Endothelial cell of umbilical vein (primary cell): ENCODE results near the gene FAM200C. TPM values are rescaled to one million over a fixed set of nuclear protein-coding genes. Genes with fewer than 3 reads are reported as not detected.

Experiments used
- BruUV-seq: library from RNA; stranded (reverse); fragments of 400-500 nt; replicated peaks from 2 replicates; lab custom pipeline; 2021; lab: Mats Ljungman, UMichigan
- CTCF ChIA-PET: fragments of 300-600, 350-600 bp; sonication (Branson Sonifier 250); formaldehyde crosslinking; loops from one replicate; lab custom pipeline; 2021; ENCODE audit warnings: antibody characterized with exemption, inconsistent platforms; lab: Charles Lee
- POLR2A ChIA-PET: fragments of 300-600, 350-600 bp; sonication (Branson Sonifier 250); formaldehyde crosslinking; loops from one replicate; lab custom pipeline; 2021; ENCODE audit warnings: antibody characterized with exemption, inconsistent platforms; lab: Charles Lee
- DNase-seq: peaks from one replicate; pipeline ENCODE4 v3.0.0-alpha.2; 2011; ENCODE audit warnings: low read depth, low spot score
- FAIRE-seq: peaks from 2 replicates; lab custom pipeline; 2011; peaks lifted over from hg19 to GRCh38; lab: Jason Lieb, UNC
- H2AFZ ChIP-seq: 2 replicates; pipeline ENCODE4 v1.6.0; 2012; ENCODE audit warnings: low read depth, low read length, control low read depth, inconsistent platforms
- H3K27ac ChIP-seq: 2 replicates; pipeline ENCODE4 v1.5.1; 2011; ENCODE audit warnings: low read depth, mild to moderate bottlenecking, control low read depth, low read length, moderate library complexity; ENCODE audit not compliant: insufficient read depth
- H3K27me3 ChIP-seq, 2 experiments: 2 replicates each; pipeline versions ENCODE4 v1.6.0 to v1.6.1; 2011; ENCODE audit warnings: low read length in 2 of 2, mixed read lengths in 1 of 2; ENCODE audit not compliant: control insufficient read depth in 2 of 2, insufficient read depth in 2 of 2
- H3K36me3 ChIP-seq, 2 experiments: 2 replicates in 1 of 2; 3 replicates in 1 of 2; pipeline ENCODE4 v1.5.1; 2011; ENCODE audit warnings: low read length in 2 of 2, mild to moderate bottlenecking in 1 of 2, moderate library complexity in 1 of 2; ENCODE audit not compliant: control insufficient read depth in 2 of 2, insufficient read depth in 2 of 2; ENCODE audit errors: extremely low read depth in 1 of 2
- H3K4me1 ChIP-seq: 3 replicates; pipeline ENCODE4 v1.5.1; 2011; ENCODE audit warnings: mild to moderate bottlenecking, low read length; ENCODE audit not compliant: control insufficient read depth, insufficient read depth; ENCODE audit errors: extremely low read depth
- H3K4me2 ChIP-seq: 2 replicates; pipeline ENCODE4 v1.6.1; 2011; ENCODE audit warnings: low read length, control low read depth, mixed read lengths; ENCODE audit not compliant: insufficient read depth
- H3K4me3 ChIP-seq, 3 experiments: fragments of 200-600 bp in 1 of 3; sonication (generic), shearing (Covaris generic) in 1 of 3; replicated peaks in 1 of 3; 2 replicates each; pipeline ENCODE4 v1.5.1; 2011 to 2016; ENCODE audit warnings: control low read depth in 3 of 3, low read length in 3 of 3, mild to moderate bottlenecking in 2 of 3, inconsistent platforms in 1 of 3, low read depth in 1 of 3, moderate library complexity in 1 of 3; ENCODE audit not compliant: insufficient read depth in 1 of 3
- H3K79me2 ChIP-seq: 2 replicates; pipeline ENCODE4 v1.6.0; 2012; ENCODE audit warnings: low read length, inconsistent platforms; ENCODE audit not compliant: control insufficient read depth, insufficient read depth
- H3K9ac ChIP-seq: replicated peaks from 2 replicates; pipeline ENCODE3; 2011; ENCODE audit warnings: low read length, control low read depth; ENCODE audit not compliant: insufficient read depth; ENCODE audit errors: extremely low read depth
- H3K9me1 ChIP-seq: replicated peaks from 3 replicates; pipeline ENCODE4 v1.6.0; 2011; ENCODE audit warnings: mild to moderate bottlenecking, low read length; ENCODE audit not compliant: control insufficient read depth, insufficient read depth; ENCODE audit errors: extremely low read depth
- H3K9me3 ChIP-seq: replicated peaks from 2 replicates; pipeline ENCODE4 v1.5.1; 2012; ENCODE audit warnings: low read length, inconsistent platforms; ENCODE audit not compliant: control insufficient read depth, insufficient read depth
- H4K20me1 ChIP-seq: replicated peaks from 2 replicates; pipeline ENCODE3; 2011; ENCODE audit warnings: mild to moderate bottlenecking, low read length; ENCODE audit not compliant: control insufficient read depth, insufficient read depth; ENCODE audit errors: extremely low read depth
- EZH2 ChIP-seq: IDR thresholded peaks from 2 replicates; pipeline ENCODE4 v1.6.1; 2012; ENCODE audit warnings: borderline replicate concordance, low read depth, mild to moderate bottlenecking, moderate library complexity, low read length, inconsistent platforms; ENCODE audit not compliant: severe bottlenecking
- FOS ChIP-seq: IDR thresholded peaks from 2 replicates; pipeline ENCODE4 v1.6.1; 2011; ENCODE audit warnings: mild to moderate bottlenecking, low read length, moderate library complexity, borderline replicate concordance; ENCODE audit not compliant: insufficient read depth
- GATA2 ChIP-seq: IDR thresholded peaks from 2 replicates; pipeline ENCODE4 v1.7.0; 2011; ENCODE audit warnings: low read depth, mild to moderate bottlenecking, moderate library complexity, mixed read lengths, low read length; ENCODE audit not compliant: insufficient read length, insufficient read depth
- JUN ChIP-seq: IDR thresholded peaks from 2 replicates; pipeline ENCODE4 v1.6.1; 2011; ENCODE audit warnings: borderline replicate concordance, low read depth; ENCODE audit not compliant: insufficient read length, insufficient read depth
- MYC ChIP-seq: IDR thresholded peaks from one replicate; pipeline ENCODE4 v1.6.1; 2011; ENCODE audit warnings: mild to moderate bottlenecking, low read depth, low read length
- POLR2A ChIP-seq: IDR thresholded peaks from 2 replicates; pipeline ENCODE4 v1.6.1; 2012; ENCODE audit warnings: low read depth, mild to moderate bottlenecking, control low read depth, low read length
- POLR2AphosphoS5 ChIP-seq: IDR thresholded peaks from 2 replicates; pipeline ENCODE4 v1.6.1; 2012; ENCODE audit warnings: low read depth, mild to moderate bottlenecking, control low read depth, low read length, moderate library complexity; ENCODE audit not compliant: insufficient read depth
- dilution Hi-C: fragments of 300-500 bp; cut with MboI; formaldehyde crosslinking; loops from one replicate; pipeline ENCODE4 v1.15.0; 2019; ENCODE audit warnings: low sequenced_read_pairs; ENCODE audit not compliant: extremely low pct_ligation_motif_present
- intact Hi-C: fragments of 100-400 bp; cut with micrococcal nuclease; formaldehyde crosslinking; loops from one replicate; pipeline ENCODE4 v1.10.0; 2022
- polyA plus RNA-seq, 4 experiments: library from polyadenylated mRNA; depleted of rRNA in 3 of 4; stranded (reverse) in 3 of 4; unstranded in 1 of 4; fragments of >200 nt; gene quantifications; 2 replicates each; pipeline versions ENCODE4 v1.2.1 to v1.2.3, GENCODE V29; 2011 to 2012; ENCODE audit warnings: missing spikeins in 1 of 4
- total RNA-seq: library from RNA; stranded (reverse); gene quantifications from 2 replicates; pipeline ENCODE4 v1.2.3, GENCODE V29; 2021
- TF ChIP-seq, protein P1 (sequence below), 2 donors: IDR thresholded peaks; 1 replicate in 1 of 2; 2 replicates in 1 of 2; pipeline ENCODE4 v1.5.1; 2011; ENCODE audit warnings: low read length in 2 of 2, mild to moderate bottlenecking in 2 of 2, moderate library complexity in 2 of 2, control low read depth in 1 of 2, inconsistent platforms in 1 of 2, low read depth in 1 of 2; ENCODE audit not compliant: insufficient read depth in 1 of 2; ENCODE audit errors: extremely low read depth in 1 of 2
- TF ChIP-seq, protein P2 (sequence below): IDR thresholded peaks from 2 replicates; pipeline ENCODE4 v1.6.1; 2011; ENCODE audit not compliant: insufficient read depth, insufficient read length

Gene FAM200C
- total and polyA plus RNA-seq, 2 donors (not counting 3 experiments of a cell fraction or from before 2014, with no cell fraction given) = 0.76 to 2.7 TPM

DNA sequence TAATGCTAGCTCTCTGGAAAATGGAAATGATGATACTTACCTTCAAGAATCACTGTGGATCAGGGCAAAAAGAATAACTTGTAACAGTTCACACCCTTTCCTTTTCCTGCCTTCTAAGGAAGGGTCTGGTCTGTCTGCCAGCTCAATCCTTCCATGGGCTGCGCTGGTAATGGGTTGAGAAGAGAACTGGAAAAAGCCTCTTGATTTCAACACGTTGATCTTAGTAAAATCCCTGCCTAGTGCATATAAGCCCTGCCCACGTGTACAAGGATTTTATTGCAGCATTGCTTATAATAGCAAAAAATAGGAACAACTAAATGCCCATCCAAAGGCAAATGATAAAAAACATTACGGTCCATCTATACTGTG is 49.9 kb downstream of the FAM200C start:
- dilution Hi-C loops (no loop called here), intact Hi-C loops (no loop called here)
- no peaks in the 10 kb centered on the region for H3K9me1 ChIP-seq
- FAIRE-seq = no peak
- H3K4me3 ChIP-seq = no peak overlapping the region
- H4K20me1 ChIP-seq = no peaks in the 10 kb centered on the region
- H3K4me1 ChIP-seq = no peaks in the 10 kb centered on the region
- H3K4me2 ChIP-seq = no peak overlapping the region
- no peak overlapping the region for H3K9ac ChIP-seq
- no peaks in the 10 kb centered on the region for H3K79me2 ChIP-seq
- no peak overlapping the region for H2AFZ ChIP-seq
- BruUV-seq = no TSS peak
- CTCF ChIA-PET = interaction anchor here (0.9 to 13.5 kb wide), 2 partner anchors 41 to 327 kb away, joined by 3 to 243 read pairs; no protein-coding TSS in a partner anchor
- TF ChIP-seq, protein P1, sequence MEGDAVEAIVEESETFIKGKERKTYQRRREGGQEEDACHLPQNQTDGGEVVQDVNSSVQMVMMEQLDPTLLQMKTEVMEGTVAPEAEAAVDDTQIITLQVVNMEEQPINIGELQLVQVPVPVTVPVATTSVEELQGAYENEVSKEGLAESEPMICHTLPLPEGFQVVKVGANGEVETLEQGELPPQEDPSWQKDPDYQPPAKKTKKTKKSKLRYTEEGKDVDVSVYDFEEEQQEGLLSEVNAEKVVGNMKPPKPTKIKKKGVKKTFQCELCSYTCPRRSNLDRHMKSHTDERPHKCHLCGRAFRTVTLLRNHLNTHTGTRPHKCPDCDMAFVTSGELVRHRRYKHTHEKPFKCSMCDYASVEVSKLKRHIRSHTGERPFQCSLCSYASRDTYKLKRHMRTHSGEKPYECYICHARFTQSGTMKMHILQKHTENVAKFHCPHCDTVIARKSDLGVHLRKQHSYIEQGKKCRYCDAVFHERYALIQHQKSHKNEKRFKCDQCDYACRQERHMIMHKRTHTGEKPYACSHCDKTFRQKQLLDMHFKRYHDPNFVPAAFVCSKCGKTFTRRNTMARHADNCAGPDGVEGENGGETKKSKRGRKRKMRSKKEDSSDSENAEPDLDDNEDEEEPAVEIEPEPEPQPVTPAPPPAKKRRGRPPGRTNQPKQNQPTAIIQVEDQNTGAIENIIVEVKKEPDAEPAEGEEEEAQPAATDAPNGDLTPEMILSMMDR (IDR thresholded peaks at IDR 0.05; ENCODE audit: extremely low read depth in 1 of 2, insufficient read depth in 1 of 2, low read depth in 1 of 2, low read length in 2 of 2) = no peak
- TF ChIP-seq GATA2 (no peak), MYC (no peak), EZH2 (no peak), FOS (no peak), POLR2A (no peak), JUN (no peak), POLR2AphosphoS5 (no peak)
- TF ChIP-seq, protein P2, sequence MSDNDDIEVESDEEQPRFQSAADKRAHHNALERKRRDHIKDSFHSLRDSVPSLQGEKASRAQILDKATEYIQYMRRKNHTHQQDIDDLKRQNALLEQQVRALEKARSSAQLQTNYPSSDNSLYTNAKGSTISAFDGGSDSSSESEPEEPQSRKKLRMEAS = no peak
- POLR2A ChIA-PET = no interaction called here
- no peak overlapping the region for H3K27ac ChIP-seq
- no peak for DNase-seq
- no peaks in the 10 kb centered on the region for H3K27me3 ChIP-seq
- H3K36me3 ChIP-seq = no peaks in the 10 kb centered on the region
- no peaks in the 10 kb centered on the region for H3K9me3 ChIP-seq
